ENCODE data around the gene CCDC183.

Gene CCDC183

DNA sequence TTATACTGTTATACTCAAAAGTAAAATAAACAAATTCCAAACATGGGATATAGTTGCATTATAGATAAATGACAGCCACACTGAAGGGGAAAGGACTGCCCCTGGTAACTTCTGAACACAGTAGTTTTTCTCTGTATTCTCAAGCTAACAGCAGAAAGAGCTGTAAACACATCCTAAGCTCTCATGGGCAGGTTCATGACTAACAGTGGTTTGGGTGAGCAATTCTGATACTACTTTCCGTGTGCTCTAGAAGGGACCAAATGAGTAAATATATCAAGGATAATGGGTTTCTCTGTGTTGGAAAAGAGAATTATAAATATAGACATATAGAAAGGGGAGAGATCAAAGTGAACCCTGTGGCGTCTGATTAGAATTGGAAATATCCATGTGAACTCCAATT, 45.6 kb upstream of the CCDC183 start:
- no peak overlapping the region for H3K18ac ChIP-seq (ENCODE audit: low read length)
- no peak overlapping the region for H2BK15ac ChIP-seq (replicated peaks; ENCODE audit: low read depth)
- H2AK5ac ChIP-seq (ENCODE audit: low read length) = no peak overlapping the region
- H3K4ac ChIP-seq (ENCODE audit: low read depth, low read length) = no peak overlapping the region
- no peak overlapping the region for H3K4me3 ChIP-seq (ENCODE audit: low read length)
- H4K8ac ChIP-seq (ENCODE audit: low read depth, low read length) = no peak overlapping the region
- H3K36me3 ChIP-seq (ENCODE audit: control insufficient read depth, insufficient read depth, low read length) = no peaks in the 10 kb centered on the region
- no peak overlapping the region for H3K56ac ChIP-seq (ENCODE audit: low read length)
- H3K79me2 ChIP-seq (ENCODE audit: control insufficient read depth, insufficient read depth, low read length) = no peaks in the 10 kb centered on the region
- no peak overlapping the region for H2BK120ac ChIP-seq (ENCODE audit: low read depth, low read length)
- no peak overlapping the region for H2BK5ac ChIP-seq (ENCODE audit: low read length)
- no peak overlapping the region for H3K4me2 ChIP-seq (ENCODE audit: low read length)
- no peak for DNase-seq
- H3K27me3 ChIP-seq (ENCODE audit: insufficient read depth, low read length, poor library complexity) = no peaks in the 10 kb centered on the region
- no peaks in the 10 kb centered on the region for H3K79me1 ChIP-seq (ENCODE audit: low read length)
- no peaks in the 10 kb centered on the region for H3K4me1 ChIP-seq (ENCODE audit: control insufficient read depth, low read depth, low read length)
- no peak overlapping the region for H3K23ac ChIP-seq (ENCODE audit: low read length)
- WGBS (ENCODE audit: extremely low coverage, insufficient coverage, low lambda C conversion rate) = no CpG with 5 or more reads among the region's 2 CpGs
- H3K9ac ChIP-seq (ENCODE audit: low read length) = no peak overlapping the region
- no peak overlapping the region for H4K5ac ChIP-seq (ENCODE audit: low read length)
- no peak overlapping the region for H3K27ac ChIP-seq (ENCODE audit: low read depth, low read length)

DNA sequence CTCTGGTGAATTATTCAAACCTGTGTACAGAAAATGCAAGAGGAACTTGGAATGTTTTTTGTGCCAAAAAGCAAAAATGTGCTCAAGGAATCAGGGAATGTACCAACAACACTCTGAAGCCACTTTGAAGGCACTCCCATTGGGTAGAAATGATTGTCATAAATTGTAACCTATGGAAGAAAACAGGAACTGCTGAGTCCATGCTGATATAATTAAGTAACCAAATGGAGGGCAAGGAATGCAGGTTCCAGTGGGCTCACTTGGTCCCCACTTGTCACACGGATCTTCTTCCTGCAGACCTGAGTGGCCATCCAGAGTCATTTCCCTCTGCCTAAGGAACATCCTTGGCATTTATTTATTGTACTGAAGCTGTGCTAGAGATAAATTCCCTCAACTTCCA, 44.9 kb upstream of the CCDC183 start:
- H3K4me2 ChIP-seq (ENCODE audit: low read length) = no peak overlapping the region
- H3K79me1 ChIP-seq (ENCODE audit: low read length) = no peaks in the 10 kb centered on the region
- H3K4me1 ChIP-seq (ENCODE audit: control insufficient read depth, low read depth, low read length) = no peaks in the 10 kb centered on the region
- H3K56ac ChIP-seq (ENCODE audit: low read length) = no peak overlapping the region
- H3K9ac ChIP-seq (ENCODE audit: low read length) = no peak overlapping the region
- no peak overlapping the region for H2AK5ac ChIP-seq (ENCODE audit: low read length)
- no peaks in the 10 kb centered on the region for H3K36me3 ChIP-seq (ENCODE audit: control insufficient read depth, insufficient read depth, low read length)
- no peak overlapping the region for H2BK15ac ChIP-seq (replicated peaks; ENCODE audit: low read depth)
- H2BK120ac ChIP-seq (ENCODE audit: low read depth, low read length) = no peak overlapping the region
- H3K27me3 ChIP-seq (ENCODE audit: insufficient read depth, low read length, poor library complexity) = no peaks in the 10 kb centered on the region
- no peak overlapping the region for H3K23ac ChIP-seq (ENCODE audit: low read length)
- no peak overlapping the region for H3K18ac ChIP-seq (ENCODE audit: low read length)
- no peak overlapping the region for H3K4me3 ChIP-seq (ENCODE audit: low read length)
- no peak overlapping the region for H3K27ac ChIP-seq (ENCODE audit: low read depth, low read length)
- H3K4ac ChIP-seq (ENCODE audit: low read depth, low read length) = no peak overlapping the region
- no peak for DNase-seq
- no peaks in the 10 kb centered on the region for H3K79me2 ChIP-seq (ENCODE audit: control insufficient read depth, insufficient read depth, low read length)
- no peak overlapping the region for H4K8ac ChIP-seq (ENCODE audit: low read depth, low read length)
- H2BK5ac ChIP-seq (ENCODE audit: low read length) = no peak overlapping the region
- no peak overlapping the region for H4K5ac ChIP-seq (ENCODE audit: low read length)
- WGBS (ENCODE audit: extremely low coverage, insufficient coverage, low lambda C conversion rate) = no CpG with 5 or more reads among the region's 1 CpG

- Histone ChIP-seq H3K4me1 (ENCODE audit: control insufficient read depth, low read depth, low read length) (no peaks in the 10 kb centered on the region), H3K4me2 (ENCODE audit: low read length) (no peak overlapping the region)
Measured at GRCh38 chr9:136751814-136752213, 44.3 kb upstream of the CCDC183 start.

DNA sequence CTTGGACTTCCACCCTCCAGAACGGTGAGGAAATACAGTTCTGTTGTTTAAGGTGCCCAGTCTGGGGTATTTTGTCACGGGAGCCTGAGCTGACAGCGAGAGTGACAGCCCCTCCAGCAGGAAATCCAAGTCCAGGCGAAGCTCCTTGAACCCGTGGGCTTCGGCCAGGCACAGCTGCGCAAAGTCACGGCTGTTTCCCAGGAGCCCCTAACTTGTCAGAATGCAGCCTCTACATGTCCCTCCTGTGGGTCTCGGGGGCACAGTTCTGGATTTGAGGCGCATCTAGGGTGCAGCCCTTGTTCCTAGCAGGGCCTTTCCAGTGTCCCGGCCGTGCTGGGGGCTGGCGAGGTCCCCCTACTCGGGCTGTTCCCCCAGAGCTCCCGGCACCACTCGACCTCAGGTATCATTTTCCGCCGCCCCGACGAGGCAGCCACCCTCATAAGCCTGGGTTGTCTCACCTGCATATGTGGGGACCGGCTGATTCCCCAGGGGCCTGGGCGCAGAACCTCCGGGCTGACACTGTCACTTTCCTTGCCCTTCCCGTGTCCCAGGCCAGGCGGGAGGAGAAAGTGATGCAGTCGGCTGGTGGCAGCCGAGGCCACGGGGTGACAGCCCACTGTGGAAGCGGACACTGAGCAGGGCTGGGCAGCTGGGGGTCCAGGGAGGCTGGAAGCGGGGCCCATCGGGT, 42.6 kb upstream of the CCDC183 start:
- H3K4ac ChIP-seq (ENCODE audit: low read depth, low read length) = no peak overlapping the region
- no peak overlapping the region for H3K27ac ChIP-seq (ENCODE audit: low read depth, low read length)
- H3K56ac ChIP-seq (ENCODE audit: low read length) = no peak overlapping the region
- WGBS (ENCODE audit: extremely low coverage, insufficient coverage, low lambda C conversion rate) = no CpG with 5 or more reads among the region's 31 CpGs
- H3K27me3 ChIP-seq (ENCODE audit: insufficient read depth, low read length, poor library complexity) = no peaks in the 10 kb centered on the region
- no peaks in the 10 kb centered on the region for H3K79me1 ChIP-seq (ENCODE audit: low read length)
- no peak overlapping the region for H3K9ac ChIP-seq (ENCODE audit: low read length)
- H3K18ac ChIP-seq (ENCODE audit: low read length) = no peak overlapping the region
- H4K8ac ChIP-seq (ENCODE audit: low read depth, low read length) = no peak overlapping the region
- H3K36me3 ChIP-seq (ENCODE audit: control insufficient read depth, insufficient read depth, low read length) = no peaks in the 10 kb centered on the region
- no peak overlapping the region for H3K4me2 ChIP-seq (ENCODE audit: low read length)
- no peaks in the 10 kb centered on the region for H3K79me2 ChIP-seq (ENCODE audit: control insufficient read depth, insufficient read depth, low read length)
- H3K4me3 ChIP-seq (ENCODE audit: low read length) = no peak overlapping the region
- no peak overlapping the region for H2BK5ac ChIP-seq (ENCODE audit: low read length)
- H2BK15ac ChIP-seq (replicated peaks; ENCODE audit: low read depth) = no peak overlapping the region
- H3K23ac ChIP-seq (ENCODE audit: low read length) = no peak overlapping the region
- no peaks in the 10 kb centered on the region for H3K4me1 ChIP-seq (ENCODE audit: control insufficient read depth, low read depth, low read length)
- no peak overlapping the region for H4K5ac ChIP-seq (ENCODE audit: low read length)
- DNase-seq = no peak
- no peak overlapping the region for H2BK120ac ChIP-seq (ENCODE audit: low read depth, low read length)
- no peak overlapping the region for H2AK5ac ChIP-seq (ENCODE audit: low read length)

More at GRCh38 chr9:136751814-136752213, 44.3 kb upstream of the CCDC183 start:
- Histone ChIP-seq H2BK15ac (replicated peaks; ENCODE audit: low read depth) (no peak overlapping the region), H2AK5ac (ENCODE audit: low read length) (no peak overlapping the region), H2BK5ac (ENCODE audit: low read length) (no peak overlapping the region), H3K4ac (ENCODE audit: low read depth, low read length) (no peak overlapping the region), H4K8ac (ENCODE audit: low read depth, low read length) (no peak overlapping the region), H3K23ac (ENCODE audit: low read length) (no peak overlapping the region), H4K5ac (ENCODE audit: low read length) (no peak overlapping the region), H3K79me1 (ENCODE audit: low read length) (no peaks in the 10 kb centered on the region), H3K27me3 (ENCODE audit: insufficient read depth, low read length, poor library complexity) (no peaks in the 10 kb centered on the region), H3K4me3 (ENCODE audit: low read length) (no peak overlapping the region), H3K27ac (ENCODE audit: low read depth, low read length) (no peak overlapping the region), H3K9ac (ENCODE audit: low read length) (no peak overlapping the region), H3K36me3 (ENCODE audit: control insufficient read depth, insufficient read depth, low read length) (no peaks in the 10 kb centered on the region), H2BK120ac (ENCODE audit: low read depth, low read length) (no peak overlapping the region), H3K79me2 (ENCODE audit: control insufficient read depth, insufficient read depth, low read length) (no peaks in the 10 kb centered on the region), H3K56ac (ENCODE audit: low read length) (no peak overlapping the region), H3K18ac (ENCODE audit: low read length) (no peak overlapping the region)
- DNase-seq = no peak

DNA sequence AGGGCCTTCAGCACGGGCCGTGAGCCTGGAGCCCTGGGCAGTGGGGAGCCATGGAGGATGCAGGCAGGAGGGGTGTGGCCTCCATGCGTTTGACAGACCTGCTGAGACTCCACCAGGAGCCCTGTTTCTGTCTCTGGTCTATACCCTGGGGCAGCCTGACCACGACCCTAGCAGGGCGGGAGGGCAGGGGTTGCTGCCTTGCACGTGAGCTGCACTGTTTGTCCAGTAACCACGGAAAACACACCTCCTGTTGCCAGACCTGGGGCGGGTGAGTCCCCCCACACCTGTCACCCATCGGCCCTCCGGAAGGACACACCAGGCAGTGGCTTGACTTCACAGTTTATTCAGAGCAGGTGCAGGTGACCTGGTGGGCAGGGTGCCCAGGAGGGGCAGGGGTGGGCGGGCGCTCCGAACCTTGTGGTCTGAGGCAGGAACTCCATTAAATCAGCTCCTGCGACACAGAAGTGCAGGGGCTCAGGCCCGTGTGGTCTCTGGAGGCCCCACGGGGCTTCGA, 42.0 kb upstream of the CCDC183 start:
- Histone ChIP-seq H3K9ac (ENCODE audit: low read length) (no peak overlapping the region), H3K18ac (ENCODE audit: low read length) (no peak overlapping the region), H3K79me2 (ENCODE audit: control insufficient read depth, insufficient read depth, low read length) (no peaks in the 10 kb centered on the region), H4K8ac (ENCODE audit: low read depth, low read length) (no peak overlapping the region), H2BK15ac (replicated peaks; ENCODE audit: low read depth) (no peak overlapping the region), H3K27ac (ENCODE audit: low read depth, low read length) (no peak overlapping the region), H2AK5ac (ENCODE audit: low read length) (no peak overlapping the region), H3K27me3 (ENCODE audit: insufficient read depth, low read length, poor library complexity) (no peaks in the 10 kb centered on the region), H3K4me2 (ENCODE audit: low read length) (no peak overlapping the region), H2BK120ac (ENCODE audit: low read depth, low read length) (no peak overlapping the region), H3K4me3 (ENCODE audit: low read length) (no peak overlapping the region), H4K5ac (ENCODE audit: low read length) (no peak overlapping the region), H3K4me1 (ENCODE audit: control insufficient read depth, low read depth, low read length) (no peaks in the 10 kb centered on the region), H3K56ac (ENCODE audit: low read length) (no peak overlapping the region), H3K79me1 (ENCODE audit: low read length) (no peaks in the 10 kb centered on the region), H3K4ac (ENCODE audit: low read depth, low read length) (no peak overlapping the region), H3K23ac (ENCODE audit: low read length) (no peak overlapping the region), H2BK5ac (ENCODE audit: low read length) (no peak overlapping the region), H3K36me3 (ENCODE audit: control insufficient read depth, insufficient read depth, low read length) (no peaks in the 10 kb centered on the region)
- no peak for DNase-seq
- WGBS (ENCODE audit: extremely low coverage, insufficient coverage, low lambda C conversion rate) = no CpG with 5 or more reads among the region's 17 CpGs
